Adrenal gland (tissue), 12 donors: ENCODE results near the gene OSBPL10. TPM values are rescaled to one million over a fixed set of nuclear protein-coding genes. Genes with fewer than 3 reads are reported as not detected.

Experiments
- DNase-seq, 7 donors: peaks; one replicate each; pipeline ENCODE4 v3.0.0-alpha.2; 2019 to 2020
- H3K27ac ChIP-seq, 5 donors: fragments of 200-600 bp; sonication (generic) in 4 of 5; 1 replicate in 3 of 5; 2 replicates in 2 of 5; pipeline versions ENCODE4 v1.5.1 to v1.8.0; 2016 to 2020; ENCODE audit warnings: mild to moderate bottlenecking in 1 of 5
- H3K27me3 ChIP-seq: fragments of 200-600 bp; 2 replicates; pipeline ENCODE4 v1.8.0; 2021
- H3K36me3 ChIP-seq, 2 donors: fragments of 200-600 bp; replicated peaks in 1 of 2; 1 replicate in 1 of 2; 2 replicates in 1 of 2; pipeline versions ENCODE4 v1.5.1 to v1.8.0; 2018 to 2022
- H3K4me1 ChIP-seq, 2 donors: fragments of 200-600 bp; replicated peaks in 1 of 2; 1 replicate in 1 of 2; 2 replicates in 1 of 2; pipeline versions ENCODE4 v1.5.1 to v1.8.0; 2018 to 2021
- H3K4me3 ChIP-seq, 4 donors: fragments of 200-600 bp; sonication (generic) in 3 of 4; one replicate each; pipeline ENCODE4 v1.5.1; 2016 to 2018
- H3K9me3 ChIP-seq, 3 donors: fragments of 200-600 bp; sonication (generic) in 1 of 3; replicated peaks in 1 of 3; 1 replicate in 2 of 3; 2 replicates in 1 of 3; pipeline versions ENCODE4 v1.5.1 to v1.8.0; 2016 to 2021
- CTCF ChIP-seq, 6 experiments: fragments of 450-650 bp in 4 of 6; fragments of 200-600 bp in 2 of 6; sonication (generic) in 1 of 6; IDR thresholded peaks; 1 replicate in 5 of 6; 2 replicates in 1 of 6; pipeline versions ENCODE4 v1.5.1 to v1.8.0; 2016 to 2021; ENCODE audit warnings: antibody characterized with exemption in 6 of 6, mild to moderate bottlenecking in 2 of 6, moderate library complexity in 1 of 6
- POLR2A ChIP-seq, 2 donors: fragments of 450-650 bp; IDR thresholded peaks; one replicate each; pipeline ENCODE4 v1.6.1; 2017; ENCODE audit warnings: antibody characterized with exemption in 2 of 2, mild to moderate bottlenecking in 2 of 2, moderate library complexity in 1 of 2
- WGBS, 4 donors: extraction: QIAGEN DNeasy Blood & Tissue Kit in 2 of 4; methylation state at CpG; one replicate each; pipeline versions ENCODE4 v1.1.5 to v1.1.7; 2013 to 2017; 5-methylcytosine and 5-hydroxymethylcytosine counted together
- intact Hi-C, 2 donors: fragments of 100-400 bp; cut with DNase I; formaldehyde crosslinking; loops; one replicate each; pipeline versions ENCODE4 v1.14.1 to v1.15.0; 2022 to 2023
- polyA plus RNA-seq, 3 donors: library from polyadenylated mRNA; stranded (reverse); fragments of 200-250 nt in 2 of 3; fragments of 350-450 nt in 1 of 3; fragmentation: Illumina TruSeq in 1 of 3; extraction: RNeasy Lipid Tissue Mini Kit (QIAGEN cat#74804) in 1 of 3; gene quantifications; one replicate each; pipeline ENCODE4 v1.2.3, GENCODE V29; 2013 to 2014
- total RNA-seq, 9 donors: library from RNA; depleted of rRNA in 4 of 9; stranded (reverse); fragments of >200 nt in 4 of 9; fragments of 120-200 nt in 1 of 9; fragmentation: NEBNext Ultra II Directional in 1 of 9; extraction: Animal tissue kit (Norgen Biotek cat#: 25700) in 1 of 9; gene quantifications; one replicate each; pipeline versions ENCODE4 v1.1.0 to v1.2.4, GENCODE V29; 2013 to 2023
- donor health status: healthy with polysubstance abuse.
- donor health status: Bipolar disorder and iron deficiency.
- donor health status: DM: yes; HTN: yes; CAD: no.
- donor health status: DM: no; HTN: no; CAD: no.
- donor health status: DM: no; HTN: no; CAD: no.
- donor health status: DM: yes; HTN: yes; CAD: no.

The OSBPL10 gene
- total and polyA plus RNA-seq, 12 donors, result 2.0 to 55.6 (median 9.4) TPM

- WGBS, 4 donors, result 88 to 93% (median 90%) methylated on average over 14 to 17 of the region's 17 CpGs
- no peak for DNase-seq
- Histone ChIP-seq H3K4me1 (peaks cover 9 to 16% of the 10 kb centered on the region in 2 donors), H3K27ac (no peak overlapping the region), H3K4me3 (no peak overlapping the region), H3K9me3 (no peaks in the 10 kb centered on the region), H3K36me3 (no peaks in the 10 kb centered on the region), H3K27me3 (no peaks in the 10 kb centered on the region)
- TF ChIP-seq CTCF (IDR thresholded peaks at IDR 0.05) (no peak), POLR2A (IDR thresholded peaks at IDR 0.05) (no peak)
- intact Hi-C loops, result no loop called here
Measured at GRCh38 chr3:31829826-31830426, 151.1 kb downstream of the OSBPL10 start.

GRCh38 chr3:31829010-31829409 is 152.1 kb downstream of the OSBPL10 start:
- DNase-seq, result no peak
- no peaks in the 10 kb centered on the region for H3K27me3 ChIP-seq
- H3K4me3 ChIP-seq, result no peak overlapping the region
- intact Hi-C loops, result no loop called here
- WGBS, 4 donors, result 92 to 96% (median 95%) methylated on average over 6 of the region's 6 CpGs
- H3K4me1 ChIP-seq, result peaks cover 9 to 14% of the 10 kb centered on the region in 2 donors
- no peak for TF ChIP-seq CTCF (IDR thresholded peaks at IDR 0.05)
- TF ChIP-seq POLR2A (IDR thresholded peaks at IDR 0.05), result no peak
- no peaks in the 10 kb centered on the region for H3K9me3 ChIP-seq
- no peaks in the 10 kb centered on the region for H3K36me3 ChIP-seq
- no peak overlapping the region for H3K27ac ChIP-seq

GRCh38 chr3:31828007-31828406 is 153.1 kb downstream of the OSBPL10 start:
- intact Hi-C loops, result no loop called here
- H3K9me3 ChIP-seq, result no peaks in the 10 kb centered on the region
- no peak overlapping the region for H3K27ac ChIP-seq
- no peaks in the 10 kb centered on the region for H3K36me3 ChIP-seq
- no peak for TF ChIP-seq CTCF (IDR thresholded peaks at IDR 0.05)
- TF ChIP-seq POLR2A (IDR thresholded peaks at IDR 0.05), result no peak
- no peak for DNase-seq
- H3K4me3 ChIP-seq, result no peak overlapping the region
- WGBS, 4 donors, result 55 to 67% (median 63%) methylated on average over 1 of the region's 1 CpG
- peaks cover 4 to 5% of the 10 kb centered on the region in 2 donors for H3K4me1 ChIP-seq
- no peaks in the 10 kb centered on the region for H3K27me3 ChIP-seq

GRCh38 chr3:31823184-31823583 is 157.9 kb downstream of the OSBPL10 start:
- Histone ChIP-seq H3K36me3 (no peaks in the 10 kb centered on the region), H3K27me3 (no peaks in the 10 kb centered on the region), H3K9me3 (no peaks in the 10 kb centered on the region), H3K4me3 (no peak overlapping the region), H3K4me1 (no peaks in the 10 kb centered on the region), H3K27ac (no peak overlapping the region)
- intact Hi-C loops, result no loop called here
- no peak for TF ChIP-seq POLR2A (IDR thresholded peaks at IDR 0.05)
- TF ChIP-seq CTCF (IDR thresholded peaks at IDR 0.05), result no peak
- 83 to 96% (median 88%) methylated on average over 3 of the region's 3 CpGs for WGBS, 4 donors
- no peak for DNase-seq
